PC-9 (cell line): ENCODE results near the gene PDZK1IP1. TPM values are rescaled to one million over a fixed set of nuclear protein-coding genes. Genes with fewer than 3 reads are reported as not detected.

ENCODE experiments used
- BruUV-seq: library from RNA; stranded (reverse); fragments of 400-500 nt; replicated peaks from 2 replicates; lab custom pipeline; 2021; lab: Mats Ljungman, UMichigan
- CTCF ChIA-PET: fragments of 300-600 bp; sonication (Branson Sonifier 250); formaldehyde crosslinking; loops from one replicate; lab custom pipeline; 2022; ENCODE audit warnings: antibody characterized with exemption; lab: Charles Lee
- POLR2A ChIA-PET: fragments of 300-600 bp; sonication (Branson Sonifier 250); formaldehyde crosslinking; loops from one replicate; lab custom pipeline; 2022; ENCODE audit warnings: antibody characterized with exemption; ENCODE audit not compliant: unreplicated experiment; lab: Charles Lee
- DNase-seq, 2 experiments: peaks; one replicate each; pipeline versions ENCODE4 v3.0.0 to v3.0.0-alpha.2; 2015 to 2022; ENCODE audit warnings: mixed read lengths in 1 of 2
- H2AFZ ChIP-seq: fragments of 200-600 bp; sonication (generic); 2 replicates; pipeline ENCODE4 v1.8.1; 2017; ENCODE audit warnings: antibody characterized with exemption
- H3F3A ChIP-seq: fragments of 200-600 bp; sonication (generic); 2 replicates; pipeline ENCODE4 v1.8.1; 2017; ENCODE audit warnings: antibody characterized with exemption, mild to moderate bottlenecking, low read depth; ENCODE audit not compliant: insufficient read depth
- H3K27ac ChIP-seq: fragments of 200-600 bp; sonication (generic); 2 replicates; pipeline ENCODE4 v1.6.1; 2016; ENCODE audit warnings: mixed run types
- H3K27me3 ChIP-seq: fragments of 200-600 bp; sonication (generic); 2 replicates; pipeline ENCODE4 v1.6.1; 2016; ENCODE audit warnings: low read depth, mixed run types; ENCODE audit not compliant: insufficient read depth
- H3K36me3 ChIP-seq: fragments of 200-600 bp; sonication (generic); 2 replicates; pipeline ENCODE4 v1.6.1; 2016; ENCODE audit warnings: low read depth, mixed run types
- H3K4me1 ChIP-seq: fragments of 200-600 bp; sonication (generic); replicated peaks from 2 replicates; pipeline ENCODE4 v1.6.1; 2016; ENCODE audit warnings: mixed run types; ENCODE audit not compliant: insufficient read depth
- H3K4me2 ChIP-seq: fragments of 200-600 bp; sonication (generic); 2 replicates; pipeline ENCODE4 v1.6.1; 2017; ENCODE audit warnings: mixed run types
- H3K4me3 ChIP-seq: fragments of 200-600 bp; sonication (generic); 2 replicates; pipeline ENCODE4 v1.6.1; 2016; ENCODE audit warnings: mixed run types
- H3K79me2 ChIP-seq: fragments of 200-600 bp; sonication (generic); 2 replicates; pipeline ENCODE4 v1.6.1; 2017; ENCODE audit warnings: low read depth, mixed run types
- H3K9me2 ChIP-seq: fragments of 200-600 bp; sonication (generic); 2 replicates; pipeline ENCODE4 v1.8.1; 2017; ENCODE audit warnings: mild to moderate bottlenecking; ENCODE audit not compliant: insufficient read depth
- H3K9me3 ChIP-seq: fragments of 200-600 bp; sonication (generic); 2 replicates; pipeline ENCODE4 v1.8.1; 2016; ENCODE audit warnings: low read depth; ENCODE audit not compliant: insufficient read depth
- H4K20me1 ChIP-seq: fragments of 200-600 bp; sonication (generic); 2 replicates; pipeline ENCODE4 v1.8.1; 2017; ENCODE audit not compliant: insufficient read depth
- CTCF ChIP-seq: fragments of 200-600 bp; sonication (generic); conservative IDR thresholded peaks from 2 replicates; pipeline ENCODE4 v1.6.1; 2017; ENCODE audit warnings: mixed run types, antibody characterized with exemption, mild to moderate bottlenecking, moderate library complexity
- EZH2 ChIP-seq: fragments of 200-600 bp; sonication (generic); IDR thresholded peaks from 2 replicates; pipeline ENCODE4 v1.8.0; 2017; ENCODE audit warnings: antibody characterized with exemption, low read depth
- intact Hi-C: fragments of 100-400 bp; cut with micrococcal nuclease; formaldehyde crosslinking; loops from one replicate; pipeline ENCODE4 v1.10.0; 2022; ENCODE audit not compliant: unreplicated experiment
- total RNA-seq: library from RNA; stranded (reverse); gene quantifications from 2 replicates; pipeline ENCODE4 v1.2.3, GENCODE V29; 2021

The PDZK1IP1 gene
- total RNA-seq, 1 experiment from 2014 or later, result 6.2 TPM

- no peak overlapping the region for H3K4me2 ChIP-seq
- H3K27me3 ChIP-seq, result no peaks in the 10 kb centered on the region
- no peak overlapping the region for H3K4me3 ChIP-seq
- H3K36me3 ChIP-seq, result no peaks in the 10 kb centered on the region
- H4K20me1 ChIP-seq, result no peaks in the 10 kb centered on the region
- intact Hi-C loops, result no loop called here
- DNase-seq, result no peak
- no peaks in the 10 kb centered on the region for H3K4me1 ChIP-seq
- no peak overlapping the region for H3K27ac ChIP-seq
- H3K9me3 ChIP-seq, result no peaks in the 10 kb centered on the region
- H3K9me2 ChIP-seq, result no peaks in the 10 kb centered on the region
- H2AFZ ChIP-seq, result no peak overlapping the region
- H3F3A ChIP-seq, result no peaks in the 10 kb centered on the region
- no TSS peak for BruUV-seq
- no peaks in the 10 kb centered on the region for H3K79me2 ChIP-seq
- no peak for TF ChIP-seq CTCF
- TF ChIP-seq EZH2, result no peak
- ChIA-PET CTCF (interaction anchor here (0.5 to 0.7 kb wide), 2 partner anchors 14 to 227 kb away, joined by 3 to 4 read pairs; no protein-coding TSS in a partner anchor), POLR2A (interaction anchor here (0.6 to 0.7 kb wide), 2 partner anchors 51 to 640 kb away, joined by 5 to 14 read pairs; no protein-coding TSS in a partner anchor)
These were observed 20.8 kb upstream of the PDZK1IP1 start for GRCh38 chr1:47210666-47211065.

- no peak for DNase-seq
- POLR2A ChIA-PET, result interaction anchor here (0.6 kb wide), 1 partner anchor 52 kb away, joined by 14 read pairs; no protein-coding TSS in a partner anchor
These were observed 20.0 kb upstream of the PDZK1IP1 start for GRCh38 chr1:47209725-47210325.

GRCh38 chr1:47209091-47209490, 19.3 kb upstream of the PDZK1IP1 start:
- Histone ChIP-seq H2AFZ (no peak overlapping the region), H3K4me2 (no peak overlapping the region), H3K36me3 (no peaks in the 10 kb centered on the region), H3K27ac (no peak overlapping the region), H3F3A (no peaks in the 10 kb centered on the region), H3K9me2 (no peaks in the 10 kb centered on the region), H3K4me1 (no peaks in the 10 kb centered on the region), H3K4me3 (no peak overlapping the region), H3K27me3 (no peaks in the 10 kb centered on the region), H4K20me1 (no peaks in the 10 kb centered on the region), H3K9me3 (no peaks in the 10 kb centered on the region), H3K79me2 (no peaks in the 10 kb centered on the region)
- BruUV-seq, result no TSS peak
- TF ChIP-seq EZH2 (no peak), CTCF (no peak)
- ChIA-PET POLR2A (no interaction called here), CTCF (no interaction called here)
- DNase-seq, result no peak
- intact Hi-C loops, result no loop called here

More at GRCh38 chr1:47209725-47210325, 20.0 kb upstream of the PDZK1IP1 start:
- no peak overlapping the region for H3K4me3 ChIP-seq
- H3F3A ChIP-seq, result no peaks in the 10 kb centered on the region
- BruUV-seq, result no TSS peak
- H3K27me3 ChIP-seq, result no peaks in the 10 kb centered on the region
- H3K27ac ChIP-seq, result no peak overlapping the region
- intact Hi-C loops, result no loop called here
- no peaks in the 10 kb centered on the region for H4K20me1 ChIP-seq
- H3K36me3 ChIP-seq, result no peaks in the 10 kb centered on the region
- no peaks in the 10 kb centered on the region for H3K4me1 ChIP-seq
- no peak overlapping the region for H2AFZ ChIP-seq
- CTCF ChIA-PET, result interaction anchor here (0.5 kb wide), 1 partner anchor 228 kb away, joined by 4 read pairs; no protein-coding TSS in a partner anchor
- no peak overlapping the region for H3K4me2 ChIP-seq
- no peaks in the 10 kb centered on the region for H3K79me2 ChIP-seq
- H3K9me3 ChIP-seq, result no peaks in the 10 kb centered on the region
- TF ChIP-seq CTCF (no peak), EZH2 (no peak)
- H3K9me2 ChIP-seq, result no peaks in the 10 kb centered on the region
